ENCODE data around the gene ATOSB.

GRCh38 chr9:35104586-35104985, 11.1 kb downstream of the ATOSB start:
- TF ChIP-seq MAX (CRISPR knock-in tag; IDR thresholded peaks at IDR 0.05) (no peak), CHD1 (IDR thresholded peaks at IDR 0.05; ENCODE audit: low read length) (no peak), CHAMP1 (IDR thresholded peaks at IDR 0.05) (no peak), CTCF (IDR thresholded peaks at IDR 0.05 in 2 of 3, conservative IDR thresholded peaks at IDR 0.05 in 1 of 3; ENCODE audit: insufficient read depth in 2 of 3, low read depth in 1 of 3, low read length in 3 of 3) (no peak)
